B cell (primary cell): Measurements from ENCODE around the gene KCNE1. TPM values are rescaled to one million over a fixed set of nuclear protein-coding genes. Genes with fewer than 3 reads are reported as not detected.

Experiments
- ATAC-seq: fragments of 200-7000 bp; cut with Tn5 transposase; one replicate; pipeline ENCODE4 v1.10.0; 2021; ENCODE audit warnings: low read depth, mild to moderate bottlenecking, moderate number of reproducible peaks, moderate library complexity
- CTCF ChIA-PET: fragments of 350-600 bp; sonication (Branson Sonifier 250); formaldehyde crosslinking; loops from one replicate; lab custom pipeline; 2021; ENCODE audit warnings: antibody characterized with exemption, inconsistent platforms; lab: Charles Lee
- POLR2A ChIA-PET: fragments of 350-600 bp; sonication (Branson Sonifier 250); formaldehyde crosslinking; loops from one replicate; lab custom pipeline; 2021; ENCODE audit warnings: antibody characterized with exemption; lab: Charles Lee
- DNase-seq: peaks from one replicate; pipeline ENCODE4 v3.0.0; 2013
- H2AFZ ChIP-seq: 2 replicates; pipeline ENCODE4 v1.6.1; 2012; ENCODE audit warnings: mild to moderate bottlenecking, low read depth, low read length; ENCODE audit not compliant: insufficient read depth, poor library complexity, severe bottlenecking
- H3K27ac ChIP-seq, 2 donors: 1 replicate in 1 of 2; 2 replicates in 1 of 2; pipeline ENCODE4 v1.5.1; 2012 to 2013; ENCODE audit warnings: low read length in 2 of 2, mild to moderate bottlenecking in 2 of 2, moderate library complexity in 1 of 2
- H3K27me3 ChIP-seq, 4 experiments: fragments of 200-600 bp in 1 of 4; sonication (generic) in 1 of 4; replicated peaks in 1 of 4; 1 replicate in 2 of 4; 2 replicates in 2 of 4; pipeline versions ENCODE4 v1.6.1 to v1.7.0; 2013 to 2016; ENCODE audit warnings: low read length in 3 of 4, mild to moderate bottlenecking in 2 of 4, mixed read lengths in 1 of 4, moderate library complexity in 1 of 4; ENCODE audit not compliant: insufficient read depth in 4 of 4, control insufficient read depth in 3 of 4; ENCODE audit errors: control extremely low read depth in 1 of 4
- H3K36me3 ChIP-seq, 2 experiments: replicated peaks in 1 of 2; 1 replicate in 1 of 2; 2 replicates in 1 of 2; pipeline versions ENCODE4 v1.6.1 to v1.7.1; 2013; ENCODE audit warnings: low read length in 1 of 2; ENCODE audit not compliant: insufficient read depth in 2 of 2, control insufficient read depth in 1 of 2; ENCODE audit errors: control extremely low read depth in 1 of 2, extremely low read depth in 1 of 2
- H3K4me1 ChIP-seq, 2 donors: fragments of 200-600 bp in 1 of 2; sonication (generic) in 1 of 2; 1 replicate in 1 of 2; 2 replicates in 1 of 2; pipeline versions ENCODE4 v1.5.1 to v1.6.1; 2013 to 2017; ENCODE audit warnings: low read length in 2 of 2; ENCODE audit not compliant: control insufficient read depth in 2 of 2, insufficient read depth in 2 of 2
- H3K4me2 ChIP-seq: replicated peaks from 2 replicates; pipeline ENCODE3; 2012; ENCODE audit warnings: mild to moderate bottlenecking, low read depth, low read length; ENCODE audit not compliant: poor library complexity, severe bottlenecking
- H3K4me3 ChIP-seq, 5 experiments: fragments of 200-600 bp in 1 of 5; sonication (generic) in 1 of 5; 1 replicate in 3 of 5; 2 replicates in 2 of 5; pipeline versions ENCODE4 v1.5.1 to v1.7.0; 2011 to 2016; ENCODE audit warnings: low read length in 4 of 5, mild to moderate bottlenecking in 4 of 5, low read depth in 2 of 5, control low read depth in 1 of 5, moderate library complexity in 1 of 5; ENCODE audit not compliant: insufficient read depth in 1 of 5; ENCODE audit errors: control extremely low read depth in 1 of 5, extremely low read depth in 1 of 5
- H3K79me2 ChIP-seq: fragments of 200-600 bp; sonication (generic); one replicate; pipeline ENCODE4 v1.6.0; 2016; ENCODE audit warnings: low read length; ENCODE audit not compliant: control insufficient read depth, insufficient read depth
- H3K9ac ChIP-seq: fragments of 200-600 bp; sonication (generic); 2 replicates; pipeline ENCODE4 v1.6.1; 2017; ENCODE audit warnings: mild to moderate bottlenecking, low read length, moderate library complexity
- H3K9me3 ChIP-seq, 3 donors: one replicate each; pipeline versions ENCODE4 v1.6.1 to v1.7.1; 2013; ENCODE audit warnings: low read length in 2 of 3; ENCODE audit not compliant: control insufficient read depth in 2 of 3, insufficient read depth in 1 of 3; ENCODE audit errors: control extremely low read depth in 1 of 3
- H4K20me1 ChIP-seq: 2 replicates; pipeline ENCODE4 v1.6.0; 2012; ENCODE audit warnings: mild to moderate bottlenecking, low read length; ENCODE audit not compliant: insufficient read depth, control insufficient read depth, poor library complexity, severe bottlenecking
- H3K27ac Mint-ChIP-seq: one replicate; pipeline ENCODE4 v1.8.0; 2021; ENCODE audit warnings: mixed read lengths
- H3K27me3 Mint-ChIP-seq: one replicate; pipeline ENCODE4 v1.8.0; 2021; ENCODE audit warnings: mixed read lengths
- H3K4me1 Mint-ChIP-seq: one replicate; pipeline ENCODE4 v1.8.0; 2021; ENCODE audit warnings: mixed read lengths
- H3K4me3 Mint-ChIP-seq: one replicate; pipeline ENCODE4 v1.8.0; 2021; ENCODE audit warnings: mixed read lengths
- H3K9me3 Mint-ChIP-seq: one replicate; pipeline ENCODE4 v1.8.0; 2022; ENCODE audit warnings: mixed read lengths; ENCODE audit not compliant: insufficient read depth
- EZH2 ChIP-seq: IDR thresholded peaks from 2 replicates; pipeline ENCODE4 v1.6.1; 2012; ENCODE audit warnings: borderline replicate concordance, low read depth, mild to moderate bottlenecking, moderate library complexity, low read length; ENCODE audit not compliant: insufficient read depth, poor library complexity, severe bottlenecking
- whole genome bisulfite sequencing: methylation state at CpG from one replicate; pipeline ENCODE4 v1.1.5; 2013; ENCODE audit warnings: missing lambda C conversion rate; ENCODE audit not compliant: insufficient coverage; 5-methylcytosine and 5-hydroxymethylcytosine counted together
- intact Hi-C: fragments of 100-400 bp; cut with micrococcal nuclease; formaldehyde crosslinking; loops from one replicate; pipeline ENCODE4 v1.10.0; 2022
- polyA plus RNA-seq: library from polyadenylated mRNA; depleted of rRNA; stranded (reverse); fragments of >200 nt; gene quantifications from 2 replicates; pipeline ENCODE4 v1.2.3, GENCODE V29; 2012
- total RNA-seq, 2 donors: library from RNA; stranded (reverse); fragments of 120-200 nt in 1 of 2; gene quantifications; 1 replicate in 1 of 2; 2 replicates in 1 of 2; pipeline versions ENCODE4 v1.2.3 to v1.2.4, GENCODE V29; 2013 to 2022
- TF ChIP-seq, protein P1 (sequence below): fragments of 200-600 bp; IDR thresholded peaks from one replicate; pipeline ENCODE4 v1.8.0; 2022; ENCODE audit warnings: antibody characterized with exemption, mild to moderate bottlenecking

The KCNE1 gene
- total and polyA plus RNA-seq, 2 donors (not counting 1 experiment from before 2014, with no cell fraction given) = 0.10 to 0.17 TPM

DNA sequence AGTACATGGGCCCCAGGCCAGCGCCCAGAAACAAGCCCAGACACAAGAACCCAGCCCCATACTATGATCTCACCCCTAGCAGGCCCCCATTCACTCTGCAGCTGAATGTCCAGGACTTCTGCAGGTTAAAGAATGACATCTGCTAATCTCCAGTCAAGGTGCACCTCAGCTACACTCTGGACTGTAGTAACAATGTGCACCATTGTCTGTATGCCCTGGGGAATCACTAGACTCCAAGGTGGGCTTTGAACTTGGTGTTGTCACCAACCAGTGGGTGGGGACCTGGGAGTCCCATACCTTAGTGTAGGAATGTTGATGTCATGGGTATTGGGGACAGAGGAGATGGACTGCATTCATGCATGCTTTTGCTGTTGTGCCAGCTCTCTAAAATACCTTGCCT, 10.3 kb downstream of the KCNE1 start:
- H4K20me1 ChIP-seq = no peaks in the 10 kb centered on the region
- Mint-ChIP-seq H3K4me1 (no peaks in the 10 kb centered on the region), H3K27ac (no peak overlapping the region), H3K27me3 (peaks cover 41% of the 10 kb centered on the region), H3K4me3 (no peak overlapping the region), H3K9me3 (peaks cover 19% of the 10 kb centered on the region)
- H3K27ac ChIP-seq = no peak overlapping the region
- intact Hi-C loops = no loop called here
- H3K4me3 ChIP-seq = no peak overlapping the region
- peaks cover 0 to 12% (median 11%) of the 10 kb centered on the region in 3 donors for H3K9me3 ChIP-seq
- H3K9ac ChIP-seq = no peak overlapping the region
- H3K4me1 ChIP-seq = no peaks in the 10 kb centered on the region
- DNase-seq = no peak
- 14% methylated on average over 1 of the region's 1 CpG for WGBS
- H3K36me3 ChIP-seq = no peaks in the 10 kb centered on the region
- peaks cover 0 to 14% (median 0%) of the 10 kb centered on the region in 4 experiments for H3K27me3 ChIP-seq
- H3K4me2 ChIP-seq = no peak overlapping the region
- no peak overlapping the region for H2AFZ ChIP-seq
- no peaks in the 10 kb centered on the region for H3K79me2 ChIP-seq
- ChIA-PET POLR2A (no interaction called here), CTCF (no interaction called here)
- TF ChIP-seq, protein P1, sequence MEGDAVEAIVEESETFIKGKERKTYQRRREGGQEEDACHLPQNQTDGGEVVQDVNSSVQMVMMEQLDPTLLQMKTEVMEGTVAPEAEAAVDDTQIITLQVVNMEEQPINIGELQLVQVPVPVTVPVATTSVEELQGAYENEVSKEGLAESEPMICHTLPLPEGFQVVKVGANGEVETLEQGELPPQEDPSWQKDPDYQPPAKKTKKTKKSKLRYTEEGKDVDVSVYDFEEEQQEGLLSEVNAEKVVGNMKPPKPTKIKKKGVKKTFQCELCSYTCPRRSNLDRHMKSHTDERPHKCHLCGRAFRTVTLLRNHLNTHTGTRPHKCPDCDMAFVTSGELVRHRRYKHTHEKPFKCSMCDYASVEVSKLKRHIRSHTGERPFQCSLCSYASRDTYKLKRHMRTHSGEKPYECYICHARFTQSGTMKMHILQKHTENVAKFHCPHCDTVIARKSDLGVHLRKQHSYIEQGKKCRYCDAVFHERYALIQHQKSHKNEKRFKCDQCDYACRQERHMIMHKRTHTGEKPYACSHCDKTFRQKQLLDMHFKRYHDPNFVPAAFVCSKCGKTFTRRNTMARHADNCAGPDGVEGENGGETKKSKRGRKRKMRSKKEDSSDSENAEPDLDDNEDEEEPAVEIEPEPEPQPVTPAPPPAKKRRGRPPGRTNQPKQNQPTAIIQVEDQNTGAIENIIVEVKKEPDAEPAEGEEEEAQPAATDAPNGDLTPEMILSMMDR = no peak
- TF ChIP-seq EZH2 = no peak
- no peak for ATAC-seq

DNA sequence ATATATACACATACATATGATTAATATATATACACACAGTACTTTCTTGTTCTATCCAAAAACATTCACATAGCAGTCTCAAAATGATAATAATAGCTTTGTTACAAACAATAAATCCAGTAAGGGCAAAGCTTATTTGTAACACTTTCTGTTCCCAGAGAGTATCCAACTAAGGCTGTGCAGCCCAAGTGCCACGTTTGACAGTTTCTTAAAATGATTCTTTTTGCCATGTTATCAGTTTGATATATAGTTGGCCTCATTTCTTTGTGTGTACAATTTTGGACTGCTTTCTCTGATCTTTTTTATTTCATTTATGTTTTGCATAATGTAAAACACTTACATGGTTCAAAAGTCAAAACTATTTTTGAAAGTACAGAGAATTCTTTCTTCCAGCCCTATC, 11.8 kb downstream of the KCNE1 start:
- H3K27me3 Mint-ChIP-seq = peaks cover 45% of the 10 kb centered on the region
- intact Hi-C loops = no loop called here
- no peaks in the 10 kb centered on the region for H3K36me3 ChIP-seq
- H2AFZ ChIP-seq = no peak overlapping the region
- H3K27me3 ChIP-seq = peaks cover 0 to 14% (median 0%) of the 10 kb centered on the region in 4 experiments
- no peak overlapping the region for H3K4me2 ChIP-seq
- H3K27ac Mint-ChIP-seq = no peak overlapping the region
- no peak overlapping the region for H3K4me3 ChIP-seq
- H4K20me1 ChIP-seq = no peaks in the 10 kb centered on the region
- ChIA-PET CTCF (no interaction called here), POLR2A (no interaction called here)
- peaks cover 0 to 17% (median 13%) of the 10 kb centered on the region in 3 donors for H3K9me3 ChIP-seq
- H3K9me3 Mint-ChIP-seq = peaks cover 24% of the 10 kb centered on the region
- no peak overlapping the region for H3K4me3 Mint-ChIP-seq
- H3K9ac ChIP-seq = no peak overlapping the region
- no peak overlapping the region for H3K27ac ChIP-seq
- no peaks in the 10 kb centered on the region for H3K79me2 ChIP-seq
- WGBS = no CpG with 5 or more reads among the region's 1 CpG
- DNase-seq (no peak), ATAC-seq (no peak)
- H3K4me1 ChIP-seq = no peaks in the 10 kb centered on the region
- TF ChIP-seq, protein P1 = no peak
- no peaks in the 10 kb centered on the region for H3K4me1 Mint-ChIP-seq
